Subcutaneous adipose tissue (tissue), 4 donors: ENCODE results near the gene BRD9. TPM values are rescaled to one million over a fixed set of nuclear protein-coding genes. Genes with fewer than 3 reads are reported as not detected.

Experiments used
- CTCF ChIP-seq: fragments of 450-650 bp; IDR thresholded peaks from one replicate; pipeline ENCODE4 v1.5.1; 2016; ENCODE audit warnings: low read depth, mild to moderate bottlenecking, control low read depth, antibody characterized with exemption, moderate library complexity
- total RNA-seq, 4 donors: library from RNA; depleted of rRNA; stranded (reverse); fragments of >200 nt; gene quantifications; one replicate each; pipeline ENCODE4 v1.1.0, GENCODE V29; 2016

Gene BRD9
- total RNA-seq, 4 donors from 2014 or later = 22.6 to 34.5 (median 29.8) TPM

- TF ChIP-seq CTCF = no peak
Measured at GRCh38 chr5:859798-860296, 32.8 kb downstream of the BRD9 start.

GRCh38 chr5:859391-859790, 33.2 kb downstream of the BRD9 start:
- no peak for TF ChIP-seq CTCF

- TF ChIP-seq CTCF = no peak
Measured at GRCh38 chr5:858726-859125, 33.9 kb downstream of the BRD9 start.

GRCh38 chr5:856531-857425, 35.8 kb downstream of the BRD9 start:
- TF ChIP-seq CTCF = no peak

- no peak for TF ChIP-seq CTCF
Measured at GRCh38 chr5:855771-856530, 36.6 kb downstream of the BRD9 start.

- no peak for TF ChIP-seq CTCF
Measured at GRCh38 chr5:854966-855743, 37.4 kb downstream of the BRD9 start.
